ENCODE results near the gene PCDHGB6. TPM values are rescaled to one million over a fixed set of nuclear protein-coding genes. Genes with fewer than 3 reads are reported as not detected.

PCDHGB6 gene
- total RNA-seq, 1 experiment from 2014 or later, result 0.22 TPM

DNA sequence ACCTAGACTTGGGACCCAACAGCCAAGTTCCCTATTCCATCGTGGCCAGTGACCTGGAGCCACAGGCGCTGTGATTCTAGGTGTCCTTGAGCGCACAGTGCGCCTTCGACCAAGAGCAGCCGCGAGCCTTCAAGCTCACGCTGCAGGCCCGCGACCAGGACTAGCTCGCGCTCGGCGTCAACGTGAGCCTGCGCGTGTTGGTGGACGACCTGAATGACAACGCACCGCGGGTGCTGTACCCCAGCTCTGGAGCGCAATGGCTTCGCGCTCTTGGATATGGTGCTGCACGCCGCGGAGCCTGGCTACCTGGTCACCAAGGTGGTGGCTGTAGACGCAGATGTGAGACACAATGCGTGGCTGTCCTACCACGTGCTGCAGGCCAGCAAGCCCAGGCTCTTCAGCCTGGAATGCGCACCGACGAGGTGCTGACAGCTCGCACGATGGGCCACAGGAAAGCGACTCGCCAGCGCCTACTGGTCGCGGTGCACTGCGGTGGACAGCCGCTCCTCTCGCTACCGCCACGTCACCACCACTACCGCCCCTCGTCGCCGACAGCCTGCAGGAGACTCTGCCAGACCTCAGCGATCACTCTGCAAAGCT, 33.9 kb downstream of the PCDHGB6 start:
- Histone ChIP-seq H3K4me3 (replicated peaks in 1 of 2; ENCODE audit: low read depth in 1 of 2, low read length in 2 of 2) (no peak overlapping the region), H2AFZ (ENCODE audit: low read depth, low read length, poor library complexity, severe bottlenecking) (no peak overlapping the region), H3K27ac (ENCODE audit: low read depth, low read length) (no peak overlapping the region), H3K9ac (ENCODE audit: low read length) (no peak overlapping the region), H3K27me3 (ENCODE audit: insufficient read depth, low read length) (no peaks in the 10 kb centered on the region), H3K36me3 (ENCODE audit: control insufficient read depth in 1 of 2, insufficient read depth in 2 of 2, low read length in 2 of 2) (no peaks in the 10 kb centered on the region), H4K20me1 (ENCODE audit: insufficient read depth) (no peaks in the 10 kb centered on the region), H3K4me2 (ENCODE audit: low read length) (no peak overlapping the region), H3K9me2 (ENCODE audit: insufficient read depth) (no peaks in the 10 kb centered on the region; the same call in 1 of the 2 replicates), H3K79me2 (ENCODE audit: insufficient read depth, low read length) (no peaks in the 10 kb centered on the region), H3K9me3 (ENCODE audit: control insufficient read depth in 1 of 2, insufficient read depth in 1 of 2, low read depth in 1 of 2, low read length in 2 of 2) (no peaks in the 10 kb centered on the region), H3K4me1 (ENCODE audit: control insufficient read depth in 1 of 2, insufficient read depth in 2 of 2, low read length in 2 of 2) (no peaks in the 10 kb centered on the region)
- TF ChIP-seq YY1 (IDR thresholded peaks at IDR 0.05; ENCODE audit: extremely low read depth, insufficient replicate concordance, low read depth, low read length) (no peak), ELF1 (IDR thresholded peaks at IDR 0.05; ENCODE audit: borderline replicate concordance, low read depth) (no peak), SP1 (IDR thresholded peaks at IDR 0.05; ENCODE audit: low read depth) (no peak), POLR2AphosphoS5 (IDR thresholded peaks at IDR 0.05; ENCODE audit: low read depth, low read length) (no peak), SIN3A (IDR thresholded peaks at IDR 0.05; ENCODE audit: low read depth) (no peak), EZH2phosphoT487 (IDR thresholded peaks at IDR 0.05; ENCODE audit: borderline replicate concordance) (no peak), SRF (IDR thresholded peaks at IDR 0.05; ENCODE audit: low read depth) (no peak), ZFX (IDR thresholded peaks at IDR 0.05) (no peak), EZH2 (IDR thresholded peaks at IDR 0.05) (no peak), FOSL1 (IDR thresholded peaks at IDR 0.05; ENCODE audit: low read depth) (no peak), TCF7L2 (IDR thresholded peaks at IDR 0.05; ENCODE audit: borderline replicate concordance, extremely low read depth, insufficient read depth, insufficient read length) (no peak), ATF3 (IDR thresholded peaks at IDR 0.05) (no peak), POLR2A (IDR thresholded peaks at IDR 0.05; ENCODE audit: borderline replicate concordance, extremely low read depth, insufficient read depth, insufficient read length) (no peak), RAD21 (IDR thresholded peaks at IDR 0.05; ENCODE audit: low read depth) (no peak)
- TF ChIP-seq, protein P1, sequence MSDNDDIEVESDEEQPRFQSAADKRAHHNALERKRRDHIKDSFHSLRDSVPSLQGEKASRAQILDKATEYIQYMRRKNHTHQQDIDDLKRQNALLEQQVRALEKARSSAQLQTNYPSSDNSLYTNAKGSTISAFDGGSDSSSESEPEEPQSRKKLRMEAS (IDR thresholded peaks at IDR 0.05), result no peak
- TF ChIP-seq, protein P2, sequence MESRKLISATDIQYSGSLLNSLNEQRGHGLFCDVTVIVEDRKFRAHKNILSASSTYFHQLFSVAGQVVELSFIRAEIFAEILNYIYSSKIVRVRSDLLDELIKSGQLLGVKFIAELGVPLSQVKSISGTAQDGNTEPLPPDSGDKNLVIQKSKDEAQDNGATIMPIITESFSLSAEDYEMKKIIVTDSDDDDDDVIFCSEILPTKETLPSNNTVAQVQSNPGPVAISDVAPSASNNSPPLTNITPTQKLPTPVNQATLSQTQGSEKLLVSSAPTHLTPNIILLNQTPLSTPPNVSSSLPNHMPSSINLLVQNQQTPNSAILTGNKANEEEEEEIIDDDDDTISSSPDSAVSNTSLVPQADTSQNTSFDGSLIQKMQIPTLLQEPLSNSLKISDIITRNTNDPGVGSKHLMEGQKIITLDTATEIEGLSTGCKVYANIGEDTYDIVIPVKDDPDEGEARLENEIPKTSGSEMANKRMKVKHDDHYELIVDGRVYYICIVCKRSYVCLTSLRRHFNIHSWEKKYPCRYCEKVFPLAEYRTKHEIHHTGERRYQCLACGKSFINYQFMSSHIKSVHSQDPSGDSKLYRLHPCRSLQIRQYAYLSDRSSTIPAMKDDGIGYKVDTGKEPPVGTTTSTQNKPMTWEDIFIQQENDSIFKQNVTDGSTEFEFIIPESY (IDR thresholded peaks at IDR 0.05; ENCODE audit: extremely low read depth, insufficient replicate concordance, low read length), result no peak
- RAD21 ChIA-PET (ENCODE audit: low non-redundant PET in 1 of 2, low total read pairs in 2 of 2, uncharacterized antibody in 2 of 2, unreplicated experiment in 2 of 2), result no interaction called here
- ATAC-seq, result no peak
- POLR2A ChIA-PET, result no interaction called here
- no TSS peak for BruUV-seq (replicated peaks)
- intact Hi-C loops (cut with micrococcal nuclease), result no loop called here
- DNase-seq (ENCODE audit: low read depth, low spot score), result no peak
- CTCF ChIA-PET, result no interaction called here

Other genes starting within 250 kb of the PCDHGB6 start
- gene PCDHB7, start 235.4 kb upstream of the PCDHGB6 start, total RNA-seq (2021; ENCODE audit: unreplicated experiment), result not detected
- not detected for gene PCDHB8, start 230.2 kb upstream of the PCDHGB6 start, total RNA-seq (2021; ENCODE audit: unreplicated experiment)
- gene PCDHB16, start 225.6 kb upstream of the PCDHGB6 start, total RNA-seq (2021; ENCODE audit: unreplicated experiment), result not detected
- 0.07 TPM for gene PCDHB9, start 220.9 kb upstream of the PCDHGB6 start, total RNA-seq (2021; ENCODE audit: unreplicated experiment)
- not detected for gene PCDHB10, start 215.7 kb upstream of the PCDHGB6 start, total RNA-seq (2021; ENCODE audit: unreplicated experiment)
- gene PCDHB11, start 208.4 kb upstream of the PCDHGB6 start, total RNA-seq (2021; ENCODE audit: unreplicated experiment), result 0.07 TPM
- not detected for gene PCDHB12, start 199.3 kb upstream of the PCDHGB6 start, total RNA-seq (2021; ENCODE audit: unreplicated experiment)
- gene PCDHB13, start 194.1 kb upstream of the PCDHGB6 start, total RNA-seq (2021; ENCODE audit: unreplicated experiment), result 0.22 TPM
- 0.27 TPM for gene PCDHB14, start 184.7 kb upstream of the PCDHGB6 start, total RNA-seq (2021; ENCODE audit: unreplicated experiment)
- gene PCDHB15, start 162.6 kb upstream of the PCDHGB6 start, total RNA-seq (2021; ENCODE audit: unreplicated experiment), result 0.07 TPM
- gene SLC25A2, start 104.0 kb upstream of the PCDHGB6 start, total RNA-seq (2021; ENCODE audit: unreplicated experiment), result 0.42 TPM
- gene TAF7, start 87.2 kb upstream of the PCDHGB6 start, total RNA-seq (2021; ENCODE audit: unreplicated experiment), result 40.9 TPM
- gene PCDHGA1, start 77.5 kb upstream of the PCDHGB6 start, total RNA-seq (2021; ENCODE audit: unreplicated experiment), result 0.05 TPM
- not detected for gene PCDHGA2, start 69.3 kb upstream of the PCDHGB6 start, total RNA-seq (2021; ENCODE audit: unreplicated experiment)
- not detected for gene PCDHGA3, start 64.2 kb upstream of the PCDHGB6 start, total RNA-seq (2021; ENCODE audit: unreplicated experiment)
- 0.15 TPM for gene PCDHGB1, start 57.9 kb upstream of the PCDHGB6 start, total RNA-seq (2021; ENCODE audit: unreplicated experiment)
- not detected for gene PCDHGA4, start 53.0 kb upstream of the PCDHGB6 start, total RNA-seq (2021; ENCODE audit: unreplicated experiment)
- 0.34 TPM for gene PCDHGB2, start 48.0 kb upstream of the PCDHGB6 start, total RNA-seq (2021; ENCODE audit: unreplicated experiment)
- gene PCDHGA5, start 43.9 kb upstream of the PCDHGB6 start, total RNA-seq (2021; ENCODE audit: unreplicated experiment), result 0.05 TPM
- gene PCDHGB3, start 37.8 kb upstream of the PCDHGB6 start, total RNA-seq (2021; ENCODE audit: unreplicated experiment), result 0.10 TPM
- 0.07 TPM for gene PCDHGA6, start 34.1 kb upstream of the PCDHGB6 start, total RNA-seq (2021; ENCODE audit: unreplicated experiment)
- gene PCDHGA7, start 25.3 kb upstream of the PCDHGB6 start, total RNA-seq (2021; ENCODE audit: unreplicated experiment), result not detected
- not detected for gene PCDHGB4, start 20.3 kb upstream of the PCDHGB6 start, total RNA-seq (2021; ENCODE audit: unreplicated experiment)
- not detected for gene PCDHGA8, start 15.4 kb upstream of the PCDHGB6 start, total RNA-seq (2021; ENCODE audit: unreplicated experiment)
- 0.15 TPM for gene PCDHGB5, start 10.1 kb upstream of the PCDHGB6 start, total RNA-seq (2021; ENCODE audit: unreplicated experiment)
- gene PCDHGA9, start 5.2 kb upstream of the PCDHGB6 start, total RNA-seq (2021; ENCODE audit: unreplicated experiment), result 0.34 TPM
- gene PCDHGA10, start 5.0 kb downstream of the PCDHGB6 start, total RNA-seq (2021; ENCODE audit: unreplicated experiment), result 3.8 TPM
- gene PCDHGB7, start 9.7 kb downstream of the PCDHGB6 start, total RNA-seq (2021; ENCODE audit: unreplicated experiment), result 0.54 TPM
- gene PCDHGA11, start 13.0 kb downstream of the PCDHGB6 start, total RNA-seq (2021; ENCODE audit: unreplicated experiment), result 0.39 TPM
- gene PCDHGA12, start 22.5 kb downstream of the PCDHGB6 start, total RNA-seq (2021; ENCODE audit: unreplicated experiment), result 0.17 TPM
- 1.2 TPM for gene PCDHGC3, start 67.9 kb downstream of the PCDHGB6 start, total RNA-seq (2021; ENCODE audit: unreplicated experiment)
- gene PCDHGC4, start 77.0 kb downstream of the PCDHGB6 start, total RNA-seq (2021; ENCODE audit: unreplicated experiment), result 0.05 TPM
- gene PCDHGC5, start 81.1 kb downstream of the PCDHGB6 start, total RNA-seq (2021; ENCODE audit: unreplicated experiment), result not detected
- gene DIAPH1, start 211.0 kb downstream of the PCDHGB6 start, total RNA-seq (2021; ENCODE audit: unreplicated experiment), result 142 TPM
- 91.9 TPM for gene HDAC3, start 228.8 kb downstream of the PCDHGB6 start, total RNA-seq (2021; ENCODE audit: unreplicated experiment)
- 8.7 TPM for gene RELL2, start 229.0 kb downstream of the PCDHGB6 start, total RNA-seq (2021; ENCODE audit: unreplicated experiment)
- gene FCHSD1, start 243.4 kb downstream of the PCDHGB6 start, total RNA-seq (2021; ENCODE audit: unreplicated experiment), result 37.2 TPM

Measured in HCT116 (cell line).